ENCODE results near the gene SELENOP.

Gene SELENOP

GRCh38 chr5:42855386-42855785 is 43.7 kb upstream of the SELENOP start:
- Histone ChIP-seq H4K91ac (ENCODE audit: low read length) (no peak overlapping the region), H3K23ac (ENCODE audit: low read length in 2 of 2) (no peak overlapping the region), H2AFZ (ENCODE audit: low read depth, low read length) (no peak overlapping the region), H2BK15ac (ENCODE audit: low read depth, poor library complexity, severe bottlenecking) (no peak overlapping the region), H2BK12ac (ENCODE audit: low read length in 2 of 2) (no peak overlapping the region), H3K9me3 (ENCODE audit: control insufficient read depth, low read length) (no peaks in the 10 kb centered on the region), H2BK5ac (ENCODE audit: low read depth, low read length, poor library complexity, severe bottlenecking) (no peak overlapping the region), H3K27me3 (ENCODE audit: control insufficient read depth in 1 of 2, insufficient read depth in 1 of 2, low read length in 2 of 2) (no peaks in the 10 kb centered on the region), H3K9ac (ENCODE audit: low read length) (no peak overlapping the region), H3K4me3 (ENCODE audit: insufficient read depth in 1 of 2, low read depth in 1 of 2, low read length in 2 of 2) (no peak overlapping the region), H2AK5ac (ENCODE audit: low read length, severe bottlenecking) (no peak overlapping the region), H3K4me2 (ENCODE audit: low read length, poor library complexity, severe bottlenecking) (no peak overlapping the region), H3K14ac (ENCODE audit: low read length in 2 of 2) (no peak overlapping the region), H3K36me3 (ENCODE audit: control insufficient read depth in 1 of 2, insufficient read depth in 2 of 2, low read depth in 1 of 2, low read length in 2 of 2) (no peaks in the 10 kb centered on the region), H3K4ac (ENCODE audit: low read depth in 1 of 2, low read length in 2 of 2) (no peak overlapping the region), H2BK120ac (ENCODE audit: low read depth, low read length) (no peak overlapping the region), H3K27ac (ENCODE audit: low read length, poor library complexity, severe bottlenecking) (no peak overlapping the region), H4K8ac (ENCODE audit: low read length) (no peak overlapping the region), H3K4me1 (ENCODE audit: control insufficient read depth, insufficient read depth, low read depth, low read length) (no peaks in the 10 kb centered on the region), H3K18ac (ENCODE audit: low read depth in 1 of 2, low read length in 2 of 2) (no peak overlapping the region), H3K79me1 (replicated peaks; ENCODE audit: low read length, poor library complexity, severe bottlenecking) (no peaks in the 10 kb centered on the region)
- no peak for DNase-seq

- no peaks in the 10 kb centered on the region for H3K9me3 ChIP-seq (ENCODE audit: control insufficient read depth, low read length)
- no peak overlapping the region for H2BK5ac ChIP-seq (ENCODE audit: low read depth, low read length, poor library complexity, severe bottlenecking)
- H3K4me3 ChIP-seq (ENCODE audit: insufficient read depth in 1 of 2, low read depth in 1 of 2, low read length in 2 of 2) = no peak overlapping the region
- H3K4me2 ChIP-seq (ENCODE audit: low read length, poor library complexity, severe bottlenecking) = no peak overlapping the region
- H3K18ac ChIP-seq (ENCODE audit: low read depth in 1 of 2, low read length in 2 of 2) = no peak overlapping the region
- no peaks in the 10 kb centered on the region for H3K4me1 ChIP-seq (ENCODE audit: control insufficient read depth, insufficient read depth, low read depth, low read length)
- no CpG with 5 or more reads among the region's 1 CpG for WGBS
- H2AFZ ChIP-seq (ENCODE audit: low read depth, low read length) = no peak overlapping the region
- H3K36me3 ChIP-seq (ENCODE audit: control insufficient read depth in 1 of 2, insufficient read depth in 2 of 2, low read depth in 1 of 2, low read length in 2 of 2) = no peaks in the 10 kb centered on the region
- H2BK12ac ChIP-seq (ENCODE audit: low read length in 2 of 2) = no peak overlapping the region
- H4K91ac ChIP-seq (ENCODE audit: low read length) = no peak overlapping the region
- H2BK120ac ChIP-seq (ENCODE audit: low read depth, low read length) = no peak overlapping the region
- no peak overlapping the region for H3K23ac ChIP-seq (ENCODE audit: low read length in 2 of 2)
- no peak overlapping the region for H3K27ac ChIP-seq (ENCODE audit: low read length, poor library complexity, severe bottlenecking)
- no peak for DNase-seq
- no peak overlapping the region for H2AK5ac ChIP-seq (ENCODE audit: low read length, severe bottlenecking)
- no peak overlapping the region for H3K14ac ChIP-seq (ENCODE audit: low read length in 2 of 2)
- H3K27me3 ChIP-seq (ENCODE audit: control insufficient read depth in 1 of 2, insufficient read depth in 1 of 2, low read length in 2 of 2) = no peaks in the 10 kb centered on the region
- no peak overlapping the region for H4K8ac ChIP-seq (ENCODE audit: low read length)
- no peak overlapping the region for H2BK15ac ChIP-seq (ENCODE audit: low read depth, poor library complexity, severe bottlenecking)
- no peak overlapping the region for H3K9ac ChIP-seq (ENCODE audit: low read length)
- no peaks in the 10 kb centered on the region for H3K79me1 ChIP-seq (replicated peaks; ENCODE audit: low read length, poor library complexity, severe bottlenecking)
- H3K4ac ChIP-seq (ENCODE audit: low read depth in 1 of 2, low read length in 2 of 2) = no peak overlapping the region
Observed at GRCh38 chr5:42854795-42855194, 43.1 kb upstream of the SELENOP start.

GRCh38 chr5:42852826-42853225 is 41.1 kb upstream of the SELENOP start:
- Histone ChIP-seq H3K79me1 (replicated peaks; ENCODE audit: low read length, poor library complexity, severe bottlenecking) (no peaks in the 10 kb centered on the region), H4K91ac (ENCODE audit: low read length) (no peak overlapping the region), H3K36me3 (ENCODE audit: control insufficient read depth in 1 of 2, insufficient read depth in 2 of 2, low read depth in 1 of 2, low read length in 2 of 2) (no peaks in the 10 kb centered on the region), H3K9me3 (ENCODE audit: control insufficient read depth, low read length) (no peaks in the 10 kb centered on the region), H2BK120ac (ENCODE audit: low read depth, low read length) (no peak overlapping the region), H2BK15ac (ENCODE audit: low read depth, poor library complexity, severe bottlenecking) (no peak overlapping the region), H3K4me2 (ENCODE audit: low read length, poor library complexity, severe bottlenecking) (no peak overlapping the region), H3K23ac (ENCODE audit: low read length in 2 of 2) (no peak overlapping the region), H3K27ac (ENCODE audit: low read length, poor library complexity, severe bottlenecking) (no peak overlapping the region), H3K9ac (ENCODE audit: low read length) (no peak overlapping the region), H3K4me1 (ENCODE audit: control insufficient read depth, insufficient read depth, low read depth, low read length) (no peaks in the 10 kb centered on the region), H3K4ac (ENCODE audit: low read depth in 1 of 2, low read length in 2 of 2) (no peak overlapping the region), H2BK5ac (ENCODE audit: low read depth, low read length, poor library complexity, severe bottlenecking) (no peak overlapping the region), H2AFZ (ENCODE audit: low read depth, low read length) (no peak overlapping the region), H4K8ac (ENCODE audit: low read length) (no peak overlapping the region), H3K27me3 (ENCODE audit: control insufficient read depth in 1 of 2, insufficient read depth in 1 of 2, low read length in 2 of 2) (no peaks in the 10 kb centered on the region), H3K14ac (ENCODE audit: low read length in 2 of 2) (no peak overlapping the region), H2AK5ac (ENCODE audit: low read length, severe bottlenecking) (no peak overlapping the region), H3K18ac (ENCODE audit: low read depth in 1 of 2, low read length in 2 of 2) (no peak overlapping the region), H2BK12ac (ENCODE audit: low read length in 2 of 2) (no peak overlapping the region), H3K4me3 (ENCODE audit: insufficient read depth in 1 of 2, low read depth in 1 of 2, low read length in 2 of 2) (no peak overlapping the region)
- WGBS = no CpG with 5 or more reads among the region's 1 CpG
- no peak for DNase-seq

- no peaks in the 10 kb centered on the region for H3K9me3 ChIP-seq (ENCODE audit: control insufficient read depth, low read length)
- no peak overlapping the region for H2BK120ac ChIP-seq (ENCODE audit: low read depth, low read length)
- no peak overlapping the region for H2AFZ ChIP-seq (ENCODE audit: low read depth, low read length)
- no peak overlapping the region for H3K14ac ChIP-seq (ENCODE audit: low read length in 2 of 2)
- no peaks in the 10 kb centered on the region for H3K27me3 ChIP-seq (ENCODE audit: control insufficient read depth in 1 of 2, insufficient read depth in 1 of 2, low read length in 2 of 2)
- no peak overlapping the region for H2BK5ac ChIP-seq (ENCODE audit: low read depth, low read length, poor library complexity, severe bottlenecking)
- no peak overlapping the region for H3K23ac ChIP-seq (ENCODE audit: low read length in 2 of 2)
- H4K91ac ChIP-seq (ENCODE audit: low read length) = no peak overlapping the region
- no peak overlapping the region for H2AK5ac ChIP-seq (ENCODE audit: low read length, severe bottlenecking)
- H2BK15ac ChIP-seq (ENCODE audit: low read depth, poor library complexity, severe bottlenecking) = no peak overlapping the region
- H3K4ac ChIP-seq (ENCODE audit: low read depth in 1 of 2, low read length in 2 of 2) = no peak overlapping the region
- no peak overlapping the region for H2BK12ac ChIP-seq (ENCODE audit: low read length in 2 of 2)
- H3K4me2 ChIP-seq (ENCODE audit: low read length, poor library complexity, severe bottlenecking) = no peak overlapping the region
- H3K18ac ChIP-seq (ENCODE audit: low read depth in 1 of 2, low read length in 2 of 2) = no peak overlapping the region
- H3K27ac ChIP-seq (ENCODE audit: low read length, poor library complexity, severe bottlenecking) = no peak overlapping the region
- H3K36me3 ChIP-seq (ENCODE audit: control insufficient read depth in 1 of 2, insufficient read depth in 2 of 2, low read depth in 1 of 2, low read length in 2 of 2) = no peaks in the 10 kb centered on the region
- H4K8ac ChIP-seq (ENCODE audit: low read length) = no peak overlapping the region
- no peaks in the 10 kb centered on the region for H3K4me1 ChIP-seq (ENCODE audit: control insufficient read depth, insufficient read depth, low read depth, low read length)
- H3K9ac ChIP-seq (ENCODE audit: low read length) = no peak overlapping the region
- H3K4me3 ChIP-seq (ENCODE audit: insufficient read depth in 1 of 2, low read depth in 1 of 2, low read length in 2 of 2) = no peak overlapping the region
- WGBS = 89% methylated on average over 6 of the region's 6 CpGs
- no peaks in the 10 kb centered on the region for H3K79me1 ChIP-seq (replicated peaks; ENCODE audit: low read length, poor library complexity, severe bottlenecking)
- DNase-seq = no peak
Observed at GRCh38 chr5:42851481-42851880, 39.8 kb upstream of the SELENOP start.
